Right lobe of liver (tissue), 4 donors: ENCODE measurements around the gene HS3ST2.

ENCODE experiments used
- POLR2A ChIP-seq: fragments of 450-650 bp; IDR thresholded peaks from one replicate; pipeline ENCODE4 v1.6.1; 2017; ENCODE audit warnings: antibody characterized with exemption, mild to moderate bottlenecking
- TF ChIP-seq, protein P1 (sequence below), 4 donors: fragments of 200-600 bp in 3 of 4; fragments of 450-650 bp in 1 of 4; IDR thresholded peaks; one replicate each; pipeline versions ENCODE4 v1.5.1 to v1.8.0; 2016 to 2022; ENCODE audit warnings: antibody characterized with exemption in 4 of 4, mild to moderate bottlenecking in 2 of 4
- donor health status: DM: no; HTN: no; CAD: no.
- donor health status: DM: no; HTN: no; CAD: no.
- donor health status: DM: no; HTN: yes; CAD: no.

DNA sequence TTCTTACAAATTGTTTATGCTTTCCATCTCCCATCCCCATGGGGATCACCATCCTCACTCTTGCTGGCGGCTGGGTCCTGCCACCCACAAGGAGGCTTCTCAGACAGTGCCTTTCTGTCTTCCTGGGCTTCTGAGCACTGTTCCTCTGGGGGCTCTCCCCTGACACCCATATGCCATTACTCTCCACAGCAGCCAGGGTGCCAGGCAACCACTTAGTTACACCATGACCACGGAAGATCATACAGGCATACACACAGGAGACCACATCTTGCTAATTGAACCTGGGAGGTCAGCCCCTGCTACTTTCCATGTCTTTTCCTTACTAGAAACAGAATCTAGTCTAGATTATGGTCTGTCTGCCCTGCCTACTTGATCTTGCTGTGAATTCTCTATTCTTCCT, 27.7 kb upstream of the HS3ST2 start:
- TF ChIP-seq, protein P1, sequence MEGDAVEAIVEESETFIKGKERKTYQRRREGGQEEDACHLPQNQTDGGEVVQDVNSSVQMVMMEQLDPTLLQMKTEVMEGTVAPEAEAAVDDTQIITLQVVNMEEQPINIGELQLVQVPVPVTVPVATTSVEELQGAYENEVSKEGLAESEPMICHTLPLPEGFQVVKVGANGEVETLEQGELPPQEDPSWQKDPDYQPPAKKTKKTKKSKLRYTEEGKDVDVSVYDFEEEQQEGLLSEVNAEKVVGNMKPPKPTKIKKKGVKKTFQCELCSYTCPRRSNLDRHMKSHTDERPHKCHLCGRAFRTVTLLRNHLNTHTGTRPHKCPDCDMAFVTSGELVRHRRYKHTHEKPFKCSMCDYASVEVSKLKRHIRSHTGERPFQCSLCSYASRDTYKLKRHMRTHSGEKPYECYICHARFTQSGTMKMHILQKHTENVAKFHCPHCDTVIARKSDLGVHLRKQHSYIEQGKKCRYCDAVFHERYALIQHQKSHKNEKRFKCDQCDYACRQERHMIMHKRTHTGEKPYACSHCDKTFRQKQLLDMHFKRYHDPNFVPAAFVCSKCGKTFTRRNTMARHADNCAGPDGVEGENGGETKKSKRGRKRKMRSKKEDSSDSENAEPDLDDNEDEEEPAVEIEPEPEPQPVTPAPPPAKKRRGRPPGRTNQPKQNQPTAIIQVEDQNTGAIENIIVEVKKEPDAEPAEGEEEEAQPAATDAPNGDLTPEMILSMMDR (IDR thresholded peaks at IDR 0.05): no peak
- no peak for TF ChIP-seq POLR2A
